HG03139 (cell line): ENCODE data around the gene RASGRP4.
"Not testable (repeated sequence)": the region's sequence is repeated elsewhere in the genome, so short reads cannot be mapped to it uniquely, and the experiment has no call there.

Experiments used
- ATAC-seq: cut with Tn5 transposase; IDR thresholded peaks from one replicate; pipeline ENCODE4 v1.9.1; 2021; ENCODE audit not compliant: unreplicated experiment

Gene RASGRP4

GRCh38 chr19:38375098-38375493, 50.9 kb downstream of the RASGRP4 start:
- ATAC-seq, result no peak

GRCh38 chr19:38374332-38375097, 51.5 kb downstream of the RASGRP4 start, which contains the start of gene PSMD8:
Gene PSMD8 (plus strand): TSS chr19:38374571. CDS start chr19:38374602, 31 bp downstream.
- peak; percentile 89 for ATAC-seq

GRCh38 chr19:38373907-38374331, 52.1 kb downstream of the RASGRP4 start:
- ATAC-seq, result no peak

- no peak for ATAC-seq
These were observed 54.9 kb downstream of the RASGRP4 start for GRCh38 chr19:38371081-38371480.

GRCh38 chr19:38370299-38370698, 55.7 kb downstream of the RASGRP4 start:
- no peak for ATAC-seq

- no peak for ATAC-seq
These were observed 56.4 kb downstream of the RASGRP4 start for GRCh38 chr19:38369584-38369983.

- ATAC-seq, result no peak
These were observed 59.0 kb downstream of the RASGRP4 start for GRCh38 chr19:38367041-38367440.

- ATAC-seq, result not testable (repeated sequence)
These were observed 62.9 kb downstream of the RASGRP4 start for GRCh38 chr19:38362946-38363688.

GRCh38 chr19:38362076-38362945, 63.7 kb downstream of the RASGRP4 start:
- no peak for ATAC-seq

GRCh38 chr19:38361633-38362075, 64.4 kb downstream of the RASGRP4 start:
- ATAC-seq, result no peak

- no peak for ATAC-seq
These were observed 65.0 kb downstream of the RASGRP4 start for GRCh38 chr19:38360839-38361631.

- ATAC-seq, result no peak
These were observed 65.7 kb downstream of the RASGRP4 start for GRCh38 chr19:38360351-38360750.

- no peak for ATAC-seq
These were observed 66.6 kb downstream of the RASGRP4 start for GRCh38 chr19:38359242-38360021.
